ENCODE data around the gene DHRS1.
"Not testable (repeated sequence)": the region's sequence is repeated elsewhere in the genome, so short reads cannot be mapped to it uniquely, and the experiment has no call there.

The DHRS1 gene

GRCh38 chr14:24261969-24262327, 37.6 kb downstream of the DHRS1 start:
- DNase-seq, result no peak

DNA sequence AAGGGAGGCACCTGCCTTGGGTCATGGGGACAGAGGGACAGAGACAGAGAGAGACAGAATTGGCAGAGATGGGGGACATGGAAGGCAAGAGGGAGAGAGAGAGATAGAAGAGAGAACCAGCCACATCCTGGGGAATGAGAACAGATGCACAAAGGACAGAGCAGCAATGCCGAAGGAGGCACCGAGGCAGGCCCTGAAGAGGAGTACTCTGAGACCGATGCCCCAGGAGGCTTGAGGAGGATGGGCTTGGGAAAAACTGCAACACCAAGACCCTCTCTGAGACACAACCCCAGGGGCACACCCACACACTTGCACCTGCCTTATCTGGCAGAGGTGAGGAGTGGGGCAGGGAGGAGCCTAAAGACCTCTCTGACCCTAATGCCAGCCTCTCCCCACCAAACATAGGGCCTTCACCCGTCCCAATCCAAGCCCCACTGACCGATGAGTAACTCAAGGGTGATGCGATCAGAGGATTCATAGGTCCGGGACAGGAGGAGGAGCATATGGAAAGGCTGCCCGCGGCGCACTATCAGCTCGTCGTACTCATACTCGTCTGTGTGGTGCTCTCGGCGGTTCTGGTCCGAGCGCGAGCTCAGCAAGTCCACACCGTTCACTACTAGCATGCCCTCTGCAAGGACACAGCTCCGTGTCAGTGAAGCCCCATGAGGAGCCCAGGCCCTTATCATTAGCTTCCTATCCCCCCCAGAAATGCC, 38.2 kb downstream of the DHRS1 start:
- no peak for DNase-seq

DNA sequence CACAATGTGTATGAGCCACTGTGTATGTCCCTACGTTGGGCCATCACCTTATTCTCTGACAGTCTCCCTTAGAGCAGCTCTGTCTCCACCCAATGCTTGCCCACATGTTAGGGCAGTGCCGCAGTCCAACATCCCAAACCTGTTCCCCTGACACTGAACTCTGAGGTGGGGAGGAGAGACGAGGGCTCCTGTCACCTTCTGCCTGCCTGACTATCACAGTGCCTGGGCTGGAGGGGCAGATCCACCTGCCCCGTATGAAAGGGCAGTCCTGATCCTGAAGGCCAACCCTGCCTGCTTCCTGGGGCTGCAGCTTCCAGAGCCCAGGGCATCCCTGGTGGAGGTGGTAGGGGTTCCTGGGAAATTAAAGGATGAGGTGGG, 38.8 kb downstream of the DHRS1 start:
- DNase-seq, result no peak

DNA sequence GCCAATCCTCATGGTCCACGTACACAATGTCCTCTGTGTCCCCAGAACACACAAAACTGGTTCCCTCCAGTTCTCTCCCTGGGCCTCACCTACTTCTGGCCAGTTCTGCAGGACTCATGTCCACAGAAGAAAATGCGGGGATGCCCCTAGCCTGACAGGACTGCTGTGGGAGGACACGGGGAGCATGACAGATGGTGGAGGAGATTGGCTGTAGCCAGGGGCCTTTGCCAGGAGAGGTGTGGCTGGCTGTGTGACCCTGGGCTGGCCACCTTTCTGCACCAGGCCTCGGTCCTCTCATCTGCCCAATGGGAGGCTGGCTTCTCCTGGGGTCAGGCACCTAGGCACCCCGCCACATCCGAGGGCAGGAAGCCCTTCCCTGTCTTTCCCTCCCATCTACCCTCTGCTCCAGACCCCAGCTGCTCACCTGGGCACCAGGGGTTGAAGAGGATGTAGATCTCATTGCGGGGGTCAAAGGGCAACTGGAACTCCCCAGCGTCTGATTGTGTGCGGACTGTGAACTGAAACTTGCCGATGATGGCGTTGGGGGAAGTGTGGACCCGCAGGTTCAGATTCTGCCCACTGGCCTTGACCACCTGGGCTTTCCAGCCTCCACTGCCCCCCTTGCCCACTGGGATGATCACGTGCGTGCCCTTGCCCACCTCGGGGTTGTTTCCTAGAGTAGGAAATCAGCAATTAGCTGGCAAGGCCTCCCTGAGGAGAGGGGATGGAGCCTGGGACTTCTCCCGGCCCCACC, 39.4 kb downstream of the DHRS1 start:
- DNase-seq, result no peak

DNA sequence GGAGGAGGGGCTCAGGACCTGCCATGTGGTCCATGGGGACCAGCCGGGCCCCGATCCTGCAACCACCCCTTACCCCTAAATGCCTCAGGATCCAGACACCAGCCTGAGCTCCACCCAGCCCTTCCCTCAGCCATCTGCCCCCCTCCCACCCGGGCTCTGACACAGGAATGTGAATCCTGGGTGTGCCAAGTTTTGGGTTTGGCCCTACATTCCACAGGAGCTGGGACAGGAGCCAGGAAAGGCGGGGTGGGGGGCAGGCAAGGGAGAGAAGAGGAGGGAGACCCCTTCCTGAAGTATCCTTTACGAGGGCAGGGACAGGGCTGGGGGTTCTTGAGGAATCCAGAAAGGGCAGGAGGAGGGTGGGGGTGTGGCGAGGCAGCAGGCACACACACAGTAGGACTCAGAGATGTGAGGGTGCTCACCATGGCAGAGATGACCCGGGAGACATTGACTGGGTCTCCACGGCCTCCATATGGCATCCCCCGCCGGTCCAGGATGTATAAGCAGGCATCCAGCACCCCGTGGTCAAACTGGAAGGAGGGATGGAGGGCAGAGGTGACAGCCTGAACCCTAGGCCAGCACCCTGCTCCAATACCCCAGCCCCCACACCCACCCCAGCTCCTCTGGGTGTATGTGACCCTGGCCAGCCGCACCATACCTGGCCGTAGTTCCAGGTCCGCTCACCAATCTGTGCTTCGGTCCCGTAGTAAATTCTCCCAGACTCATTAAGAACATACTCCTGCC, 40.1 kb downstream of the DHRS1 start:
- no peak for DNase-seq

GRCh38 chr14:24258548-24259265, 40.9 kb downstream of the DHRS1 start:
- DNase-seq, result no peak

GRCh38 chr14:24258119-24258518, 41.5 kb downstream of the DHRS1 start:
- DNase-seq, result no peak

DNA sequence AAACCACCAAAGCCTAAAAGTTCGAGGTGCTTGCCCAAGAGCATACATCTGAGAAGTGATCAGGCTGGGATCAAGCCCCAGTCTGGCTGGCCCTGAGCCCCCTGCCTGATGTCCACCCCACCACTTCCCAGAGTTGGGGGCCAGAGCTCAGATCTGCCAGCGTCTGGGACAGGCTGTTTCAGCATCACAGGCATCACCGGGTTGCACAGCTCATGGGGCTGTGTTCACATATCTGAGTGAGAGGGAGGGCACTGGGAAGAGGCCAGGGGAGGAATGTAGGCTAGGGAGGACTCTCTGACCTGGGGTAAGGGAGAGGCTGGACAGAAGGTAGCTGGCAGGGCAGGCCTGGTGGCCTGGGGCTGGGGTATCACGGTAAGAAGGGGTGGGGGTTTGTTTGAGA, 42.6 kb downstream of the DHRS1 start:
- DNase-seq, result no peak

DNA sequence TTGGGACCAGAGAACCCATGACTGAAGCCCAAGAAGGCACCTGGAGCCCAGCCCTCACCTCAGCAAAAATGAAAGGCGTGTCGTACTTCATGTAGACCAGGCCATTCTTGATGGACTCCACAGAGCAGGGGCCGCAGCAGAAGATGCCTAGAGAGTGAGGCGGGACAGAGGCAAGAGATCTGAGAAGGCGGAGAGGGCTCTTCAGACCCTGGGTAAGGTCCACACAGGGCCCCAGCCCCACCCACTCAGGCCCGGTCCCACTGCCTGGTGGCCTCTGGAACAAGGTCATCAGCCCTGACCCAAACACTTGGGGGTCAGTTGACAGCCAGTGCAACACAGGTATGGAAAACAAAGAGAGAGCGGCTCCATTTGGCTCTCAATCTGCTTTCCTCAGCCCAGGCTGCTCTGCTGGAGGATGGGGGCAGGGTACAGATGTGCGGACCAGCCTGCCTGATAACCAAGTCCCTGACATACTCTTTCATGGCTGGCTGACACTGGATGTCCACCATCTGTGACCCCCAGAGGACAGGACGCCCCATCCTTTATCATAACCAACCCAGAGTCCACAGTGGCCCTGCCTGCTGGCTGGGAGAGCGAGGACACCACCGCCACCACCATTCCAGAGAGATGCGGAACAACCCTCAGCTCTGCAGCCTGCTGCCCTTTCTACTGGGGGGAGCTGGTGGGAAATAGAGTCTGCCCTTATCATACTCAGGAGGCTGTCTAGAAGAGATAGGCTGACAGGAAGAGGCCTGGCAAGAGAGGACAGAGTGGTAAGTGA, 43.5 kb downstream of the DHRS1 start:
- DNase-seq, result no peak

DNA sequence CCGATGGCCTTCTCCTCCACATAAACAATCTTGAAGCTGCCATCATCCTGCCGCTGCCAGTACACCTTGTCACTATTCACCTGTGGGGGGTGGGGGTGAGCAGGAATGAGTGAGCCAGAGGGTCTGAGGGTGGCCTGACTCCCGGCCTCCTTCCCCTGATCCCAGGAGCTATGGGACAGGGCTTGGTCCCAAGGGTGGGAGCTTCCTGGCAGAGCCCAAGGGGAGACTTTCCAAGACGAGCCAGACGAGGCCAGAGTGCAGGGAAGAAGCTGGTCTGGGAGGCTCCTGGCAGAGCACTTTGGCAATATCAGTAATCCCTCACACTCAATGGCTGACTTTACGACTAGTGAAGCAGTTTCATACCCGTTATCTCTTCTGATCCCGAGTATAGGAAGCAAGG, 44.1 kb downstream of the DHRS1 start:
- DNase-seq, result no peak

GRCh38 chr14:24254630-24255392, 44.8 kb downstream of the DHRS1 start:
- DNase-seq, result no peak

GRCh38 chr14:24253936-24254335, 45.6 kb downstream of the DHRS1 start:
- no peak for DNase-seq

- no peak for DNase-seq
Measured at GRCh38 chr14:24252289-24253124, 47.1 kb downstream of the DHRS1 start.

- DNase-seq, result no peak
Measured at GRCh38 chr14:24251880-24252288, 47.7 kb downstream of the DHRS1 start.

GRCh38 chr14:24250354-24250753, 49.2 kb downstream of the DHRS1 start:
- no peak for DNase-seq

- no peak for DNase-seq
Measured at GRCh38 chr14:24249230-24250021, 50.2 kb downstream of the DHRS1 start.

DNA sequence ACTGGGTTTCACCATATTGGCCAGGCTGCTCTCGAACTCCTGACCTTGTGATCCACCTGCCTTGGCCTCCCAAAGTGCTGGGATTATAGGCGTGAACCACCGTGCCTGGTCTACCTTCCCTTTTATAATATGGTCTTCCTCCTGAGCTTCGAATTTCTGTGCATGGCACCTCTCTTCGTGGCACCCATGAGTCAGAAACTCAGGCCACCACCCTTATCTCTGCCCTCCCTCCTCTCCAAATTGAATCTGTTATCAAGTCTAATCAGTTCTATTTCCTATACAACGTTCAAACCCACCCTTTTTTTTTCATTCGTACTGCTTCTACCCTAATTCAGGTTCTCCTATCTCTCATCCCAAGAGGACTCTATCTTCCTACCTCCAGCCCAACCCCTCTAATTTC, 52.2 kb downstream of the DHRS1 start:
- no peak for DNase-seq

GRCh38 chr14:24246765-24247212, 52.8 kb downstream of the DHRS1 start:
- DNase-seq, result peak; percentile 43

GRCh38 chr14:24245350-24245749, 54.2 kb downstream of the DHRS1 start:
- DNase-seq, result not testable (repeated sequence)

DNA sequence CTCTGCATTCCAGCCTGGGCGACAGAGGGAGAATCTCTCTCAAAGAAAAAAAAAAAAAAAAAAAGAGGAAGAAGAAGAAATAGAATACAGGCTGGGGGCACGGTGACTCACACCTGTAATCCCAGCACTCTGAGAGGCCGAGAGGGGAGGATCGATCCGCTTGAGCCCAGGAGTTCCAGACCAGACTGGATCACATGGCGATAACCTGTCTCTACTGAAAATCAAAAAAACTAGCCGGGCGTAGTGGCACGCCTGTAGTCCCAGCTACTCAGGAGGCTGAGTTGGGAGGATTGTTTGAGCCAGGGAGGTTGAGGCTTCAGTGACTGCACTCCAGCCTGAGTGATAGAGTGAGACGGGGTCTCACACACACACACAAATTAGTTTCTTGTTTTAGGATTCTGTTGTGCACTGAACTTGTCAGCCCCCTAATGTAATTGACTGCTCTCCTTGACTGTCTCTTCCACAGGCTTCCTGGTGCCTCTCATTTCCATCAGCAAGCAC, 56.2 kb downstream of the DHRS1 start:
- no peak for DNase-seq
